K562 (cell line): ENCODE measurements around the gene ATG7. TPM values are rescaled to one million over a fixed set of nuclear protein-coding genes. Genes with fewer than 3 reads are reported as not detected.

Source experiments
- ATAC-seq: fragments of 200-7000 bp; cut with Tn5 transposase; 3 replicates; pipeline ENCODE4 v1.9.1; 2020; ENCODE audit warnings: moderate library complexity
- BruUV-seq: library from RNA; stranded (reverse); fragments of 400-500 nt; replicated peaks from 2 replicates; lab custom pipeline; 2021; lab: Mats Ljungman, UMichigan
- CTCF ChIA-PET: fragments of 300-600 bp; formaldehyde crosslinking; extraction: SDS; loops from one replicate; lab custom pipeline; 2021; ENCODE audit warnings: low intra/inter-chr PET ratio; lab: Yijun Ruan, JAX
- POLR2A ChIA-PET: fragments of 300-600, 350-650 bp; sonication (Branson Sonifier 250); formaldehyde crosslinking; extraction: SDS; loops from one replicate; lab custom pipeline; 2021; ENCODE audit warnings: antibody characterized with exemption, inconsistent platforms; lab: Yijun Ruan, JAX
- DNase-seq, 4 experiments: peaks; one replicate each; pipeline versions ENCODE4 v3.0.0 to v3.0.0-alpha.2; 2011 to 2018; ENCODE audit warnings: low spot score in 3 of 4, mixed read lengths in 3 of 4; ENCODE audit errors: extremely low read depth in 1 of 4
- FAIRE-seq: peaks from 2 replicates; lab custom pipeline; 2011; peaks lifted over from hg19 to GRCh38; lab: Jason Lieb, UNC
- H2AFZ ChIP-seq: 2 replicates; pipeline ENCODE4 v1.6.0; 2011; ENCODE audit warnings: low read depth, low read length, control low read depth, inconsistent platforms
- H3K27ac ChIP-seq: fragments of 200-600 bp; 3 replicates; pipeline ENCODE4 v1.8.0; 2011; ENCODE audit warnings: low read depth, mild to moderate bottlenecking, control low read depth, inconsistent platforms, low read length, moderate library complexity, mixed read lengths; ENCODE audit errors: extremely low read depth
- H3K27me3 ChIP-seq, 2 experiments: fragments of 300-600 bp in 1 of 2; 2 replicates in 1 of 2; 3 replicates in 1 of 2; pipeline versions ENCODE4 v1.6.0 to v1.8.0; 2011; ENCODE audit warnings: inconsistent platforms in 2 of 2, low read length in 2 of 2, mild to moderate bottlenecking in 1 of 2, mixed read lengths in 1 of 2, moderate library complexity in 1 of 2; ENCODE audit not compliant: control insufficient read depth in 2 of 2, insufficient read depth in 2 of 2
- H3K36me3 ChIP-seq: fragments of 300-600 bp; 3 replicates; pipeline ENCODE4 v1.8.0; 2011; ENCODE audit warnings: mild to moderate bottlenecking, low read length, inconsistent platforms; ENCODE audit not compliant: control insufficient read depth, insufficient read depth
- H3K4me1 ChIP-seq, 2 experiments: fragments of 200-600 bp in 1 of 2; replicated peaks in 1 of 2; 2 replicates in 1 of 2; 3 replicates in 1 of 2; pipeline versions ENCODE4 v1.5.1 to v1.8.0; 2011; ENCODE audit warnings: inconsistent platforms in 2 of 2, low read length in 2 of 2, mild to moderate bottlenecking in 1 of 2, mixed read lengths in 1 of 2, moderate library complexity in 1 of 2; ENCODE audit not compliant: control insufficient read depth in 2 of 2, insufficient read depth in 2 of 2
- H3K4me2 ChIP-seq: 2 replicates; pipeline ENCODE4 v1.6.1; 2011; ENCODE audit warnings: low read length, control low read depth, inconsistent platforms, mixed read lengths; ENCODE audit not compliant: insufficient read depth
- H3K4me3 ChIP-seq: fragments of 200-600 bp; sonication (generic), shearing (Covaris generic); 2 replicates; pipeline ENCODE4 v1.5.1; 2016; ENCODE audit warnings: control low read depth, inconsistent platforms
- H3K79me2 ChIP-seq: fragments of 200-600 bp; 3 replicates; pipeline ENCODE4 v1.8.0; 2011; ENCODE audit warnings: low read length, inconsistent platforms; ENCODE audit not compliant: control insufficient read depth, insufficient read depth
- H3K9ac ChIP-seq, 2 experiments: 2 replicates each; pipeline versions ENCODE4 v1.6.0 to v1.6.1; 2011; ENCODE audit warnings: low read depth in 2 of 2, low read length in 2 of 2, control low read depth in 1 of 2, inconsistent platforms in 1 of 2, mild to moderate bottlenecking in 1 of 2, mixed read lengths in 1 of 2; ENCODE audit not compliant: insufficient read depth in 1 of 2
- H3K9me1 ChIP-seq: one replicate; pipeline ENCODE4 v1.6.0; 2011; ENCODE audit warnings: inconsistent platforms, mild to moderate bottlenecking, low read length, moderate library complexity; ENCODE audit not compliant: control insufficient read depth, insufficient read depth
- H3K9me3 ChIP-seq: replicated peaks from 2 replicates; pipeline ENCODE4 v1.5.1; 2011; ENCODE audit warnings: low read depth, low read length, inconsistent platforms; ENCODE audit not compliant: control insufficient read depth, insufficient read depth
- H4K20me1 ChIP-seq: replicated peaks from 2 replicates; pipeline ENCODE4 v1.6.1; 2011; ENCODE audit warnings: low read length, inconsistent platforms, mixed read lengths; ENCODE audit not compliant: control insufficient read depth, insufficient read depth
- FOSL1 ChIP-seq: fragments of 200-800 bp; sonication (Bioruptor generic); conservative IDR thresholded peaks from 2 replicates; pipeline ENCODE4 v1.6.1; 2016; ENCODE audit warnings: missing genetic modification characterization, missing compliant biosample characterization
- HCFC1 ChIP-seq: IDR thresholded peaks from 2 replicates; pipeline ENCODE4 v1.6.1; 2012; ENCODE audit warnings: low read depth, low read length, improper control_type of control experiment
- LCOR ChIP-seq: sonication (generic); formaldehyde crosslinking; IDR thresholded peaks from 2 replicates; pipeline ENCODE4 v1.8.0; 2022; ENCODE audit warnings: mild to moderate bottlenecking, missing genetic modification reagents
- MYC ChIP-seq, 2 experiments: fragments of 250-450 bp in 1 of 2; sonication (Bioruptor Pico) in 1 of 2; IDR thresholded peaks; 2 replicates each; pipeline versions ENCODE4 v1.5.1 to v1.6.1; 2012 to 2021; ENCODE audit warnings: low read depth in 2 of 2, borderline replicate concordance in 1 of 2, improper control_type of control experiment in 1 of 2, low read length in 1 of 2, mild to moderate bottlenecking in 1 of 2, moderate library complexity in 1 of 2
- TEAD1 ChIP-seq, 2 experiments: fragments of 450-650 bp in 1 of 2; sonication (generic) in 1 of 2; formaldehyde crosslinking; IDR thresholded peaks; 2 replicates each; pipeline versions ENCODE4 v1.4.0 to v1.8.0; 2020 to 2022; ENCODE audit warnings: mild to moderate bottlenecking in 2 of 2, missing genetic modification reagents in 1 of 2
- WGBS: fragments of 100-300 bp; shearing (Covaris generic); methylation state at CpG from one replicate; pipeline ENCODE4 v1.1.6; 2016; ENCODE audit warnings: low coverage, mixed read lengths; ENCODE audit not compliant: insufficient coverage; ENCODE audit errors: missing lambda C conversion rate; 5-methylcytosine and 5-hydroxymethylcytosine counted together
- in situ Hi-C: fragments of 300-500 bp; cut with MboI; formaldehyde crosslinking; loops from 4 replicates; pipeline ENCODE4 v1.15.0; 2018; ENCODE audit warnings: inconsistent platforms, mixed read lengths
- intact Hi-C: fragments of 100-400 bp; cut with micrococcal nuclease; formaldehyde crosslinking; loops from 2 replicates; pipeline ENCODE4 v1.14.2; 2022
- polyA plus RNA-seq, 8 experiments: library from polyadenylated mRNA; depleted of rRNA in 4 of 8; stranded (reverse) in 5 of 8; unstranded in 3 of 8; fragments of >200 nt; fragmentation: Nextera tagmentation in 2 of 8; fragmentation: Illumina TruSeq in 1 of 8; extraction: Ambion mirVana in 2 of 8; extraction: Trizol in 1 of 8; gene quantifications; 2 replicates each; pipeline versions ENCODE4 v1.2.1 to v1.2.3, GENCODE V29; 2011 to 2014; ENCODE audit warnings: inconsistent platforms in 1 of 8, missing spikeins in 1 of 8
- total RNA-seq, 7 experiments: library from RNA; depleted of rRNA in 6 of 7; stranded (reverse); fragments of >200 nt in 6 of 7; fragmentation: Illumina TruSeq in 2 of 7; extraction: Trizol in 2 of 7; gene quantifications; 2 replicates each; pipeline versions ENCODE4 v1.2.1 to v1.2.3, GENCODE V29; 2011 to 2021; ENCODE audit warnings: low replicate concordance in 1 of 7
- TF ChIP-seq, protein P1 (sequence below): fragments of 450-650 bp; formaldehyde crosslinking; IDR thresholded peaks from 2 replicates; pipeline ENCODE4 v1.4.0; 2020; ENCODE audit warnings: mild to moderate bottlenecking, mixed read lengths
- TF ChIP-seq, protein P2 (sequence below): fragments of 450-650 bp; IDR thresholded peaks from one replicate; pipeline ENCODE4 v1.6.1; 2018; ENCODE audit warnings: mild to moderate bottlenecking, moderate library complexity; ENCODE audit not compliant: partially characterized antibody
- TF ChIP-seq, protein P3 (sequence below): fragments of 250-450 bp; sonication (Bioruptor Pico); IDR thresholded peaks from 2 replicates; pipeline ENCODE4 v1.4.0; 2020

ATG7 gene
- total and polyA plus RNA-seq, 9 of the 15 experiments (the other 6 are each of a cell fraction or from before 2014, with no cell fraction given) = 18.3 to 45.3 (median 33.6) TPM

DNA sequence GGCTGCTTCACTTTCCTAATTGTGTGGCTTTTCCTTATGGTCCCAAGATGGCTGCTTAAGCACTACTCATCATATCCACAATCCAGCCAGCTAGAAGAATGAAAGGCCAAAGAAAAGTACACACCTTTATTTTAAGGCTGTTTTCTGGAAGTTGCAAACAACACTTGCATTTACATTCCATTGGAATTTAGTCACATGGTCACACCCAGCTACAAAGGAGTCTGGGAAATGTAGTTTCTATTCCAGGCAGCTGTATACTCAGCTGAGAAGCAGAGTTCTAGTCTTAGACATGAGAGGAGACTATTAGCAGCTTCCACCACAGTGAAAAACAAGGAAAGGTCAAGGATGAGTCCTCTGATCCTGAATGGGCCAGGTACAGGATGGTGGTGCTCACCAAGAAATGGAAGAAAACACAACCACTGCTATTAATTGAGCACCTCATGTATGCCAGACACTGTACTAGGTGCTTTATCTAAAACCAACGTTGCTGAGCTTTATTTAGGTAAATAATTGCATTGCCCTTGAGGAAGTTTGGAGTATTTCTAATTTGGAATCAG lies 28.0 kb upstream of the ATG7 start:
- POLR2A ChIA-PET = interaction anchor here (0.7 to 1.8 kb wide), 7 partner anchors 9 to 93 kb away, joined by 3 to 6 read pairs (median 4); partner anchors contain the start of gene ATG7
- H3K9ac ChIP-seq = no peak overlapping the region
- no peak overlapping the region for H3K4me3 ChIP-seq
- H4K20me1 ChIP-seq = no peaks in the 10 kb centered on the region
- no peak overlapping the region for H3K27ac ChIP-seq
- no peaks in the 10 kb centered on the region for H3K79me2 ChIP-seq
- in situ Hi-C loops = no loop called here
- H3K9me1 ChIP-seq = no peaks in the 10 kb centered on the region
- CTCF ChIA-PET = no interaction called here
- H3K4me1 ChIP-seq = peaks cover 0 to 3% of the 10 kb centered on the region in 2 experiments; a peak in 1 of 5 replicates
- H2AFZ ChIP-seq = peak overlapping the region; percentile 27
- peaks cover 10% of the 10 kb centered on the region in 2 experiments; a peak in 4 of 5 replicates for H3K27me3 ChIP-seq
- H3K36me3 ChIP-seq = no peaks in the 10 kb centered on the region
- no TSS peak for BruUV-seq
- FAIRE-seq (peak; percentile 77), ATAC-seq (peak; percentile 70), DNase-seq (no peak)
- H3K4me2 ChIP-seq = peak overlapping the region; percentile 48
- intact Hi-C loops = no loop called here
- H3K9me3 ChIP-seq = no peaks in the 10 kb centered on the region
- WGBS = 0% methylated on average over 1 of the region's 1 CpG
- TF ChIP-seq, protein P1, sequence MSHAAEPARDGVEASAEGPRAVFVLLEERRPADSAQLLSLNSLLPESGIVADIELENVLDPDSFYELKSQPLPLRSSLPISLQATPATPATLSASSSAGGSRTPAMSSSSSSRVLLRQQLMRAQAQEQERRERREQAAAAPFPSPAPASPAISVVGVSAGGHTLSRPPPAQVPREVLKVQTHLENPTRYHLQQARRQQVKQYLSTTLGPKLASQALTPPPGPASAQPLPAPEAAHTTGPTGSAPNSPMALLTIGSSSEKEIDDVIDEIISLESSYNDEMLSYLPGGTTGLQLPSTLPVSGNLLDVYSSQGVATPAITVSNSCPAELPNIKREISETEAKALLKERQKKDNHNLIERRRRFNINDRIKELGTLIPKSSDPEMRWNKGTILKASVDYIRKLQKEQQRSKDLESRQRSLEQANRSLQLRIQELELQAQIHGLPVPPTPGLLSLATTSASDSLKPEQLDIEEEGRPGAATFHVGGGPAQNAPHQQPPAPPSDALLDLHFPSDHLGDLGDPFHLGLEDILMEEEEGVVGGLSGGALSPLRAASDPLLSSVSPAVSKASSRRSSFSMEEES (CRISPR knock-in tag) = peak; percentile 49
- TF ChIP-seq TEAD1 (CRISPR knock-in tag; IDR thresholded peaks at IDR 0.05) (0 out of 4 replicates have a peak, but pooled peaks of 1 of the 2 experiments have one; percentile 41), FOSL1 (tag) (0 out of 2 replicates have a peak, but pooled peaks have one; percentile 22), MYC (IDR thresholded peaks at IDR 0.05; ENCODE audit: low read depth, low read length) (0 out of 2 replicates have a peak, but pooled peaks have one; percentile 11), MYC (CRISPR knock-in tag; IDR thresholded peaks at IDR 0.05; ENCODE audit: borderline replicate concordance, low read depth) (no peak), HCFC1 (peak; percentile 82), LCOR (CRISPR knock-in tag) (no peak)
- TF ChIP-seq, protein P2, sequence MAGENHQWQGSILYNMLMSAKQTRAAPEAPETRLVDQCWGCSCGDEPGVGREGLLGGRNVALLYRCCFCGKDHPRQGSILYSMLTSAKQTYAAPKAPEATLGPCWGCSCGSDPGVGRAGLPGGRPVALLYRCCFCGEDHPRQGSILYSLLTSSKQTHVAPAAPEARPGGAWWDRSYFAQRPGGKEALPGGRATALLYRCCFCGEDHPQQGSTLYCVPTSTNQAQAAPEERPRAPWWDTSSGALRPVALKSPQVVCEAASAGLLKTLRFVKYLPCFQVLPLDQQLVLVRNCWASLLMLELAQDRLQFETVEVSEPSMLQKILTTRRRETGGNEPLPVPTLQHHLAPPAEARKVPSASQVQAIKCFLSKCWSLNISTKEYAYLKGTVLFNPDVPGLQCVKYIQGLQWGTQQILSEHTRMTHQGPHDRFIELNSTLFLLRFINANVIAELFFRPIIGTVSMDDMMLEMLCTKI = no peak
- TF ChIP-seq, protein P3, sequence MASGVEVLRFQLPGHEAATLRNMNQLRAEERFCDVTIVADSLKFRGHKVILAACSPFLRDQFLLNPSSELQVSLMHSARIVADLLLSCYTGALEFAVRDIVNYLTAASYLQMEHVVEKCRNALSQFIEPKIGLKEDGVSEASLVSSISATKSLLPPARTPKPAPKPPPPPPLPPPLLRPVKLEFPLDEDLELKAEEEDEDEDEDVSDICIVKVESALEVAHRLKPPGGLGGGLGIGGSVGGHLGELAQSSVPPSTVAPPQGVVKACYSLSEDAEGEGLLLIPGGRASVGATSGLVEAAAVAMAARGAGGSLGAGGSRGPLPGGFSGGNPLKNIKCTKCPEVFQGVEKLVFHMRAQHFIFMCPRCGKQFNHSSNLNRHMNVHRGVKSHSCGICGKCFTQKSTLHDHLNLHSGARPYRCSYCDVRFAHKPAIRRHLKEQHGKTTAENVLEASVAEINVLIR (CRISPR knock-in tag) = no peak
